Measurements from ENCODE around the gene REV3L.
"Not testable (repeated sequence)": the region's sequence is repeated elsewhere in the genome, so short reads cannot be mapped to it uniquely, and the experiment has no call there.

DNA sequence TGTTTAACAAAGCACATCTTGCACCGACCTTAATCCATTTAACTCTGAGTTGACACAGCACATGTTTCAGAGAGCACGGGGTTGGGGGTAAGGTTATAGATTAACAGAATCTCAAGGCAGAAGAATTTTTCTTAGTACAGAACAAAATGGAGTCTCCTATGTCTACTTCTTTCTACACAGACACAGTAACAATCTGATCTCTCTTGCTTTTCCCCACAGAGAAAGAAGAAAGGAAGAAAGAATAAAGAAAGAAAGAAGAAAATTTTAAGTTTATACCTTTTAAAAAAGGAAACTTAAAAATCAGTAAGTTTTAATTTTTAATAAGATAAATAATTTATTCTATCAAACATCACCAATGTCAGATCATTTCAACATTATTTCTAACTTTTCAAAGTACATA, 227.2 kb downstream of the REV3L start:
- TF ChIP-seq, protein P1, sequence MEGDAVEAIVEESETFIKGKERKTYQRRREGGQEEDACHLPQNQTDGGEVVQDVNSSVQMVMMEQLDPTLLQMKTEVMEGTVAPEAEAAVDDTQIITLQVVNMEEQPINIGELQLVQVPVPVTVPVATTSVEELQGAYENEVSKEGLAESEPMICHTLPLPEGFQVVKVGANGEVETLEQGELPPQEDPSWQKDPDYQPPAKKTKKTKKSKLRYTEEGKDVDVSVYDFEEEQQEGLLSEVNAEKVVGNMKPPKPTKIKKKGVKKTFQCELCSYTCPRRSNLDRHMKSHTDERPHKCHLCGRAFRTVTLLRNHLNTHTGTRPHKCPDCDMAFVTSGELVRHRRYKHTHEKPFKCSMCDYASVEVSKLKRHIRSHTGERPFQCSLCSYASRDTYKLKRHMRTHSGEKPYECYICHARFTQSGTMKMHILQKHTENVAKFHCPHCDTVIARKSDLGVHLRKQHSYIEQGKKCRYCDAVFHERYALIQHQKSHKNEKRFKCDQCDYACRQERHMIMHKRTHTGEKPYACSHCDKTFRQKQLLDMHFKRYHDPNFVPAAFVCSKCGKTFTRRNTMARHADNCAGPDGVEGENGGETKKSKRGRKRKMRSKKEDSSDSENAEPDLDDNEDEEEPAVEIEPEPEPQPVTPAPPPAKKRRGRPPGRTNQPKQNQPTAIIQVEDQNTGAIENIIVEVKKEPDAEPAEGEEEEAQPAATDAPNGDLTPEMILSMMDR (IDR thresholded peaks at IDR 0.05) = not testable (repeated sequence)
- not testable (repeated sequence) for TF ChIP-seq ZFX (IDR thresholded peaks at IDR 0.05; ENCODE audit: borderline replicate concordance)
